HEK293T (cell line): ENCODE measurements around the gene ABLIM2.

Source experiments
- CTCF ChIA-PET: fragments of 350-600 bp; formaldehyde crosslinking; extraction: SDS; loops from one replicate; lab custom pipeline; 2021; ENCODE audit warnings: antibody characterized with exemption, inconsistent platforms; lab: Yijun Ruan, JAX
- POLR2A ChIA-PET: fragments of 350-600 bp; formaldehyde crosslinking; extraction: SDS; loops from one replicate; lab custom pipeline; 2020; ENCODE audit warnings: antibody characterized with exemption, inconsistent platforms; lab: Yijun Ruan, JAX
- DNase-seq: peaks from one replicate; pipeline ENCODE4 v3.0.0; 2012; ENCODE audit warnings: mixed read lengths; ENCODE audit errors: extremely low spot score
- ARNT ChIP-seq: fragments of 450-650 bp; IDR thresholded peaks from 2 replicates; pipeline ENCODE4 v1.6.1; 2017; ENCODE audit warnings: mild to moderate bottlenecking
- BHLHE40 ChIP-seq: fragments of 450-650 bp; IDR thresholded peaks from 2 replicates; pipeline ENCODE4 v1.6.1; 2016; ENCODE audit warnings: mild to moderate bottlenecking, moderate library complexity, borderline replicate concordance
- CTBP1 ChIP-seq: fragments of 450-650 bp; IDR thresholded peaks from 2 replicates; pipeline ENCODE4 v1.6.1; 2016; ENCODE audit warnings: borderline replicate concordance
- ELF4 ChIP-seq: fragments of 450-650 bp; IDR thresholded peaks from 2 replicates; pipeline ENCODE4 v1.6.1; 2017; ENCODE audit warnings: antibody characterized with exemption
- FOXA1 ChIP-seq: fragments of 450-650 bp; IDR thresholded peaks from 2 replicates; pipeline ENCODE4 v1.6.1; 2016; ENCODE audit warnings: mild to moderate bottlenecking
- FOXK2 ChIP-seq: fragments of 450-650 bp; IDR thresholded peaks from 2 replicates; pipeline ENCODE4 v1.6.1; 2016; ENCODE audit warnings: mild to moderate bottlenecking
- FOXM1 ChIP-seq: fragments of 450-650 bp; IDR thresholded peaks from 2 replicates; pipeline ENCODE4 v1.6.1; 2017; ENCODE audit warnings: mild to moderate bottlenecking, borderline replicate concordance
- HDGF ChIP-seq: fragments of 450-650 bp; IDR thresholded peaks from 2 replicates; pipeline ENCODE4 v1.6.1; 2017; ENCODE audit warnings: antibody characterized with exemption, borderline replicate concordance
- L3MBTL2 ChIP-seq: fragments of 450-650 bp; conservative IDR thresholded peaks from 2 replicates; pipeline ENCODE4 v1.6.1; 2016; ENCODE audit warnings: mild to moderate bottlenecking
- LEF1 ChIP-seq: fragments of 450-650 bp; IDR thresholded peaks from 2 replicates; pipeline ENCODE4 v1.6.1; 2017; ENCODE audit warnings: mild to moderate bottlenecking, borderline replicate concordance
- NFRKB ChIP-seq: fragments of 450-650 bp; IDR thresholded peaks from 2 replicates; pipeline ENCODE4 v1.6.1; 2016; ENCODE audit warnings: mild to moderate bottlenecking, moderate library complexity
- PKNOX1 ChIP-seq: fragments of 450-650 bp; IDR thresholded peaks from 2 replicates; pipeline ENCODE4 v1.6.1; 2016
- SP1 ChIP-seq: fragments of 450-650 bp; IDR thresholded peaks from 2 replicates; pipeline ENCODE4 v1.6.1; 2017
- SUZ12 ChIP-seq: fragments of 450-650 bp; IDR thresholded peaks from 2 replicates; pipeline ENCODE4 v1.6.1; 2016; ENCODE audit warnings: mild to moderate bottlenecking
- TARDBP ChIP-seq: fragments of 450-650 bp; IDR thresholded peaks from 2 replicates; pipeline ENCODE4 v1.6.1; 2016
- ZNF384 ChIP-seq: fragments of 450-650 bp; IDR thresholded peaks from 2 replicates; pipeline ENCODE4 v1.6.1; 2016

Gene ABLIM2

GRCh38 chr4:8192748-8193738 is 34.4 kb upstream of the ABLIM2 start:
- TF ChIP-seq ELF4 (no peak), HDGF (no peak), SP1 (no peak), FOXA1 (no peak), LEF1 (no peak), FOXK2 (no peak), PKNOX1 (no peak), ZNF384 (no peak), FOXM1 (no peak), L3MBTL2 (no peak), TARDBP (no peak), CTBP1 (no peak), NFRKB (no peak), BHLHE40 (no peak), ARNT (no peak), SUZ12 (no peak)
- ChIA-PET POLR2A (no interaction called here), CTCF (interaction anchor here (2.5 kb wide), 1 partner anchor 16 kb away, joined by 10 read pairs; no protein-coding TSS in a partner anchor)
- peak; percentile 33 for DNase-seq

GRCh38 chr4:8191136-8191747 is 32.6 kb upstream of the ABLIM2 start:
- ChIA-PET CTCF (interaction anchor here (2.2 kb wide), 1 partner anchor 15 kb away, joined by 10 read pairs; no protein-coding TSS in a partner anchor), POLR2A (no interaction called here)
- TF ChIP-seq FOXK2 (no peak), ZNF384 (no peak), BHLHE40 (no peak), SUZ12 (no peak), SP1 (no peak), NFRKB (no peak), HDGF (no peak), L3MBTL2 (no peak)
- no peak for DNase-seq

GRCh38 chr4:8189551-8190466 is 31.2 kb upstream of the ABLIM2 start:
- POLR2A ChIA-PET, result interaction anchor here (0.9 kb wide), 1 partner anchor 13 kb away, joined by 3 read pairs; no protein-coding TSS in a partner anchor
- CTCF ChIA-PET, result interaction anchor here (2.2 kb wide), 1 partner anchor 13 kb away, joined by 10 read pairs; no protein-coding TSS in a partner anchor
- no peak for TF ChIP-seq FOXM1
- TF ChIP-seq ZNF384, result no peak
- no peak for TF ChIP-seq CTBP1
- TF ChIP-seq NFRKB, result no peak
- TF ChIP-seq FOXA1, result no peak
- TF ChIP-seq BHLHE40, result no peak
- TF ChIP-seq L3MBTL2, result no peak
- no peak for TF ChIP-seq TARDBP
- no peak for TF ChIP-seq FOXK2
- DNase-seq, result no peak

- CTCF ChIA-PET, result interaction anchor here (0.6 to 2.2 kb wide), 2 partner anchors 12 to 1615 kb away, joined by 4 to 10 read pairs; no protein-coding TSS in a partner anchor
- no peak for DNase-seq
- TF ChIP-seq SUZ12 (no peak), NFRKB (no peak), FOXK2 (no peak), LEF1 (no peak), ARNT (no peak)
- POLR2A ChIA-PET, result no interaction called here
These were observed 30.3 kb upstream of the ABLIM2 start for GRCh38 chr4:8188743-8189550.

GRCh38 chr4:8188085-8188484 is 29.5 kb upstream of the ABLIM2 start:
- TF ChIP-seq SP1 (no peak), FOXM1 (no peak), NFRKB (no peak), CTBP1 (no peak)
- CTCF ChIA-PET, result no interaction called here
- POLR2A ChIA-PET, result no interaction called here
- no peak for DNase-seq

GRCh38 chr4:8185930-8186329 is 27.3 kb upstream of the ABLIM2 start:
- TF ChIP-seq HDGF, result no peak
- TF ChIP-seq PKNOX1, result peak; percentile 20; the same call in 1 of the 2 replicates
- no peak for DNase-seq
- POLR2A ChIA-PET, result no interaction called here
- CTCF ChIA-PET, result interaction anchor here (2.2 kb wide), 1 partner anchor 9 kb away, joined by 10 read pairs; no protein-coding TSS in a partner anchor
